Measurements from ENCODE around the gene RAET1G.
"Not testable (repeated sequence)": the region's sequence is repeated elsewhere in the genome, so short reads cannot be mapped to it uniquely, and the experiment has no call there.

Gene RAET1G

GRCh38 chr6:149950423-149950822, 27.5 kb upstream of the RAET1G start:
- H3K36me3 ChIP-seq (replicated peaks; ENCODE audit: low read depth, low read length): no peaks in the 10 kb centered on the region
- peaks cover 36% of the 10 kb centered on the region for H3K27me3 ChIP-seq (ENCODE audit: low read depth, low read length)
- no peaks in the 10 kb centered on the region for H3K9me3 ChIP-seq (ENCODE audit: insufficient read depth, low read length)
- H3K4me2 ChIP-seq (ENCODE audit: low read length): 0 out of 2 replicates have a peak overlapping the region, but pooled peaks have one; percentile 20
- H3K4me1 ChIP-seq (ENCODE audit: low read length): no peaks in the 10 kb centered on the region
- no peak overlapping the region for H3K4me3 ChIP-seq (ENCODE audit: low read length)
- no peak overlapping the region for H3K9ac ChIP-seq (ENCODE audit: low read length)
- no peak for TF ChIP-seq EZH2phosphoT487 (IDR thresholded peaks at IDR 0.05; ENCODE audit: low read depth)
- TF ChIP-seq, protein P1, sequence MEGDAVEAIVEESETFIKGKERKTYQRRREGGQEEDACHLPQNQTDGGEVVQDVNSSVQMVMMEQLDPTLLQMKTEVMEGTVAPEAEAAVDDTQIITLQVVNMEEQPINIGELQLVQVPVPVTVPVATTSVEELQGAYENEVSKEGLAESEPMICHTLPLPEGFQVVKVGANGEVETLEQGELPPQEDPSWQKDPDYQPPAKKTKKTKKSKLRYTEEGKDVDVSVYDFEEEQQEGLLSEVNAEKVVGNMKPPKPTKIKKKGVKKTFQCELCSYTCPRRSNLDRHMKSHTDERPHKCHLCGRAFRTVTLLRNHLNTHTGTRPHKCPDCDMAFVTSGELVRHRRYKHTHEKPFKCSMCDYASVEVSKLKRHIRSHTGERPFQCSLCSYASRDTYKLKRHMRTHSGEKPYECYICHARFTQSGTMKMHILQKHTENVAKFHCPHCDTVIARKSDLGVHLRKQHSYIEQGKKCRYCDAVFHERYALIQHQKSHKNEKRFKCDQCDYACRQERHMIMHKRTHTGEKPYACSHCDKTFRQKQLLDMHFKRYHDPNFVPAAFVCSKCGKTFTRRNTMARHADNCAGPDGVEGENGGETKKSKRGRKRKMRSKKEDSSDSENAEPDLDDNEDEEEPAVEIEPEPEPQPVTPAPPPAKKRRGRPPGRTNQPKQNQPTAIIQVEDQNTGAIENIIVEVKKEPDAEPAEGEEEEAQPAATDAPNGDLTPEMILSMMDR (IDR thresholded peaks at IDR 0.05; ENCODE audit: low read depth, low read length): no peak
- no peak overlapping the region for H3K27ac ChIP-seq (ENCODE audit: low read length)
- no peaks in the 10 kb centered on the region for H3K79me2 ChIP-seq (ENCODE audit: low read length)
- no peaks in the 10 kb centered on the region for H4K20me1 ChIP-seq (ENCODE audit: insufficient read depth, low read length)
- no peak overlapping the region for H2AFZ ChIP-seq (ENCODE audit: low read depth, low read length)

DNA sequence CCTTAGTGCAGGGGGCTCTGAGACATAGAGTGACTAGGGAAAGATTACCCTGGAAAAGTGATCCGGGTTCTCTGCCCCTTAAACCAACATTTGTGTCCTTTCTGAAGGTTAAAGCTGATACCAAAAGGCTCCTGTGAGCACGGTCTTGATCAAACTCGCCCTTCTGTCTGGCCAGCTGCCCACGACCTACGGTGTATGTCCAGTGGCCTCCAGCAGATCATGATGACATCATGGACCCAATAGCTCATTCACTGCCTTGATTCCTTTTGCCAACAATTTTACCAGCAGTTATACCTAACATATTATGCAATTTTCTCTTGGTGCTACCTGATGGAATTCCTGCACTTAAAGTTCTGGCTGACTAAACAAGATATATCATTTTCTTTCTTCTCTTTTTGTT, 25.7 kb upstream of the RAET1G start:
- Histone ChIP-seq H3K9ac (ENCODE audit: low read length) (no peak overlapping the region), H3K27me3 (ENCODE audit: low read depth, low read length) (peaks cover 36% of the 10 kb centered on the region)

DNA sequence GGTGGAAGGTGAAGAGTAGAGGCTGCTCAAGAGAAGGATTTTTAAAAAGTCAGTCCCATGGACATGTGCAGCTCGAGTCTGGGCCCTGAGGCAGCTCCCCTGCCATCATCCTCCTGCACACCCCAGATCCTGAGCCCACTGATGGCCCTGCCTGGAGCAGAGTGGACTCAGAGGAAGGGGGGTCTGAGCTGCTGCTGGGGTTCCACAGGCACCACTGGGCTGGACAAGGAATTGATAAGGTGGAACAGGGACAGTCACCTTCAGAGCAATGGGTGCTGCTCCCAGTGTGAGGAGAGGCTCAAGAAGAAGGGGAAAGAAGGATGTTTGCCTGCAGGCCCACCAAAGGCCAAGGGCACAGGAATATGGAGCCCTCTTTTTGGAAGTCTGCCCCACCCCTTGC, 25.1 kb upstream of the RAET1G start:
- Histone ChIP-seq H3K4me3 (ENCODE audit: low read length) (no peak overlapping the region), H3K36me3 (replicated peaks; ENCODE audit: low read depth, low read length) (no peaks in the 10 kb centered on the region), H3K9me3 (ENCODE audit: insufficient read depth, low read length) (no peaks in the 10 kb centered on the region), H3K27ac (ENCODE audit: low read length) (no peak overlapping the region), H4K20me1 (ENCODE audit: insufficient read depth, low read length) (no peaks in the 10 kb centered on the region), H3K27me3 (ENCODE audit: low read depth, low read length) (peaks cover 35% of the 10 kb centered on the region), H3K79me2 (ENCODE audit: low read length) (no peaks in the 10 kb centered on the region), H3K4me1 (ENCODE audit: low read length) (no peaks in the 10 kb centered on the region), H2AFZ (ENCODE audit: low read depth, low read length) (no peak overlapping the region), H3K4me2 (ENCODE audit: low read length) (no peak overlapping the region), H3K9ac (ENCODE audit: low read length) (no peak overlapping the region)
- TF ChIP-seq, protein P1 (IDR thresholded peaks at IDR 0.05; ENCODE audit: low read depth, low read length): no peak
- TF ChIP-seq EZH2phosphoT487 (IDR thresholded peaks at IDR 0.05; ENCODE audit: low read depth): no peak

More for the DNA sequence above, 25.7 kb upstream of the RAET1G start:
- no peak overlapping the region for H3K4me2 ChIP-seq (ENCODE audit: low read length)
- H4K20me1 ChIP-seq (ENCODE audit: insufficient read depth, low read length): no peaks in the 10 kb centered on the region
- no peak overlapping the region for H2AFZ ChIP-seq (ENCODE audit: low read depth, low read length)
- H3K4me3 ChIP-seq (ENCODE audit: low read length): no peak overlapping the region
- TF ChIP-seq, protein P1 (IDR thresholded peaks at IDR 0.05; ENCODE audit: low read depth, low read length): no peak
- TF ChIP-seq EZH2phosphoT487 (IDR thresholded peaks at IDR 0.05; ENCODE audit: low read depth): no peak
- H3K9me3 ChIP-seq (ENCODE audit: insufficient read depth, low read length): no peaks in the 10 kb centered on the region
- no peaks in the 10 kb centered on the region for H3K4me1 ChIP-seq (ENCODE audit: low read length)
- H3K27ac ChIP-seq (ENCODE audit: low read length): no peak overlapping the region
- no peaks in the 10 kb centered on the region for H3K36me3 ChIP-seq (replicated peaks; ENCODE audit: low read depth, low read length)
- H3K79me2 ChIP-seq (ENCODE audit: low read length): no peaks in the 10 kb centered on the region

DNA sequence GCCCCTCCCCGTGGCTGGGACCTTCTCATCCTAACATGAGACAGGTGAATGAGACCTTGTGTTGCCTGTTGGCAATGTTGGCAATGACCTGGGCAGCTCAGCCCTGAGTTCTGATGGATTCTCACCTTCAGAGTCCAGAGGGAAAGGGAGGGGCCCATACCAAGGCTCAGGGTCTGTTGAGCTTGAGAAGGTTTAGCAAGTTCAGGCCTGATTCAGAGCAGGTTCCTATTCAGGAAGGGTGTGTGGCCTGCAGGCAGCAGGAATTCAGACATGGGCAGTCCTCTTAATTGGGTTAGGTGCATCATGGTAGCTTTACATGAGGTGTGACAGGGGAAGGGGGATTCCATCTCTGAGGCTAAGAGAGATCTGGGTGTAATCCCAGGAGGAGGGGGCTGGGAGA, 24.6 kb upstream of the RAET1G start:
- H3K79me2 ChIP-seq (ENCODE audit: low read length); H3K36me3 ChIP-seq (replicated peaks; ENCODE audit: low read depth, low read length); H3K4me2 ChIP-seq (ENCODE audit: low read length); H3K27ac ChIP-seq (ENCODE audit: low read length); H2AFZ ChIP-seq (ENCODE audit: low read depth, low read length); H3K9me3 ChIP-seq (ENCODE audit: insufficient read depth, low read length); H3K9ac ChIP-seq (ENCODE audit: low read length); H3K4me1 ChIP-seq (ENCODE audit: low read length); H4K20me1 ChIP-seq (ENCODE audit: insufficient read depth, low read length); H3K4me3 ChIP-seq (ENCODE audit: low read length): not testable (repeated sequence)
- H3K27me3 ChIP-seq (ENCODE audit: low read depth, low read length): peaks cover 31% of the 10 kb centered on the region

GRCh38 chr6:149946631-149947030, 23.7 kb upstream of the RAET1G start:
- peaks cover 28% of the 10 kb centered on the region for H3K27me3 ChIP-seq (ENCODE audit: low read depth, low read length)
- H4K20me1 ChIP-seq (ENCODE audit: insufficient read depth, low read length); H3K27ac ChIP-seq (ENCODE audit: low read length); H2AFZ ChIP-seq (ENCODE audit: low read depth, low read length); H3K79me2 ChIP-seq (ENCODE audit: low read length); H3K4me3 ChIP-seq (ENCODE audit: low read length); H3K4me2 ChIP-seq (ENCODE audit: low read length); H3K9me3 ChIP-seq (ENCODE audit: insufficient read depth, low read length); H3K4me1 ChIP-seq (ENCODE audit: low read length); H3K9ac ChIP-seq (ENCODE audit: low read length); H3K36me3 ChIP-seq (replicated peaks; ENCODE audit: low read depth, low read length): not testable (repeated sequence)

- H3K27ac ChIP-seq (ENCODE audit: low read length); H3K4me2 ChIP-seq (ENCODE audit: low read length); H3K9ac ChIP-seq (ENCODE audit: low read length); H3K36me3 ChIP-seq (replicated peaks; ENCODE audit: low read depth, low read length); H3K9me3 ChIP-seq (ENCODE audit: insufficient read depth, low read length); H3K79me2 ChIP-seq (ENCODE audit: low read length); H3K4me3 ChIP-seq (ENCODE audit: low read length); H2AFZ ChIP-seq (ENCODE audit: low read depth, low read length); H4K20me1 ChIP-seq (ENCODE audit: insufficient read depth, low read length); H3K4me1 ChIP-seq (ENCODE audit: low read length): not testable (repeated sequence)
- H3K27me3 ChIP-seq (ENCODE audit: low read depth, low read length): peaks cover 21% of the 10 kb centered on the region
Measured at GRCh38 chr6:149945276-149945675, 22.4 kb upstream of the RAET1G start.

DNA sequence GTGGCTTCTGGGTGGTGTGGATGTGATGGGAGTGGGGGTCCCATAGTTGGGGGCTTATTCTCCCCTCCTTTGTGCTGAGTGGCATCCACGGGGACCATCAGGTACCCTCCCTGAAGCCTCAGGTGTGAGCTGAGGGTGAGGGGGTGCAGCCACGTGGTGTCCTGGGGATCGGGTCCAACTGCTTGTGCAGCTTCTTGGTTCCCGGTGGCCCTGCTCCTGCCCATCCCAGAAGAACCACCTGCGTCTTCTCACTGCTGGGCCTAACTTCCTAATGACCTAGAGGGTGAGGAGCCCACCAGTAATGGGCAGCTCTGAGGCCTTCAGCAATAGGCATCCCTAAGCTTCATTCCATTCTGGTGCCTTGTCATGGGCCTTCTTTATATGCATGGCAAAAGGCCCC, 20.4 kb upstream of the RAET1G start:
- not testable (repeated sequence) for H3K27ac ChIP-seq (ENCODE audit: low read length)

More for the DNA sequence above, 20.4 kb upstream of the RAET1G start:
- H2AFZ ChIP-seq (ENCODE audit: low read depth, low read length); H3K36me3 ChIP-seq (replicated peaks; ENCODE audit: low read depth, low read length); H3K4me3 ChIP-seq (ENCODE audit: low read length); H3K4me2 ChIP-seq (ENCODE audit: low read length); H3K9me3 ChIP-seq (ENCODE audit: insufficient read depth, low read length); H4K20me1 ChIP-seq (ENCODE audit: insufficient read depth, low read length); H3K79me2 ChIP-seq (ENCODE audit: low read length); H3K9ac ChIP-seq (ENCODE audit: low read length): not testable (repeated sequence)
- H3K4me1 ChIP-seq (ENCODE audit: low read length): peaks cover 15% of the 10 kb centered on the region
- peaks cover 20% of the 10 kb centered on the region for H3K27me3 ChIP-seq (ENCODE audit: low read depth, low read length)

Data from OCI-LY3 (cell line).